ENCODE measurements around the gene CAMK2A.

DNA sequence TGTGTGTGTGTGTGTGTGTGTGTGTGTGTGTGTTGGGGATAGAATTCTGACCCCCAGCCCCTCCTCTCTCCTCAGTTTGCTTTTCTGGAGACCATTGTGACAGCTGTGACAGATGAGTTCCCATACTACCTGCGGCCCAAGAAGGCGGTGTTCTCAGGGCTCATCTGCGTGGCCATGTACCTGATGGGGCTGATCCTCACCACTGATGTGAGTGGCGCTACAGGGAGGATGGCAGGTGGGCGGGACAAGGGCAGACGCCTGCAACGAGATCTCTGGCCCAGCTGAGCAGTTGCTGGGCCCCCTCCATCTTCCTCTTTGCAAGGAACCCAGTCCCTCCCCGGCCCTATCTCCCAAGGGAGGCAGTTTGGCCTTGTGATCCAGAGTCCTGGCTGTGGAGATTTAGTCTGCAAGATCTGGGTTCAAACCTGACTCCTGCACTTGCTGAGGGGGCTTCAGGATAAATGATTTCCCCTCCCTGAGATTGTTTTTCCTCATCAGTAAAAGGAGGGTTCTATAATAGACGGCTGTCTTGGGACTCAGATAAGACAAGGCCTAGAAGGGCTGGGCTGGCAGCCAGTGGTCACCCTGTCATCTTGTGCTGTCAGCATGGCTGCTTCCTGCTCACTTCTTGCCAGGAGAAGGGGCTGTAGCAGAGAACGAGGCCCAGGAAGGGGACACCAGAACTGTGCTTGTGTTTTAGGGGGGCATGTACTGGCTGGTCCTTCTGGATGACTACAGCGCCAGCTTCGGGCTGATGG is 85.6 kb downstream of the CAMK2A start:
- TF ChIP-seq, protein P1, sequence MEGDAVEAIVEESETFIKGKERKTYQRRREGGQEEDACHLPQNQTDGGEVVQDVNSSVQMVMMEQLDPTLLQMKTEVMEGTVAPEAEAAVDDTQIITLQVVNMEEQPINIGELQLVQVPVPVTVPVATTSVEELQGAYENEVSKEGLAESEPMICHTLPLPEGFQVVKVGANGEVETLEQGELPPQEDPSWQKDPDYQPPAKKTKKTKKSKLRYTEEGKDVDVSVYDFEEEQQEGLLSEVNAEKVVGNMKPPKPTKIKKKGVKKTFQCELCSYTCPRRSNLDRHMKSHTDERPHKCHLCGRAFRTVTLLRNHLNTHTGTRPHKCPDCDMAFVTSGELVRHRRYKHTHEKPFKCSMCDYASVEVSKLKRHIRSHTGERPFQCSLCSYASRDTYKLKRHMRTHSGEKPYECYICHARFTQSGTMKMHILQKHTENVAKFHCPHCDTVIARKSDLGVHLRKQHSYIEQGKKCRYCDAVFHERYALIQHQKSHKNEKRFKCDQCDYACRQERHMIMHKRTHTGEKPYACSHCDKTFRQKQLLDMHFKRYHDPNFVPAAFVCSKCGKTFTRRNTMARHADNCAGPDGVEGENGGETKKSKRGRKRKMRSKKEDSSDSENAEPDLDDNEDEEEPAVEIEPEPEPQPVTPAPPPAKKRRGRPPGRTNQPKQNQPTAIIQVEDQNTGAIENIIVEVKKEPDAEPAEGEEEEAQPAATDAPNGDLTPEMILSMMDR (IDR thresholded peaks at IDR 0.05) = no peak
- TF ChIP-seq POLR2A (IDR thresholded peaks at IDR 0.05) (no peak), EP300 (IDR thresholded peaks at IDR 0.05) (no peak), POLR2AphosphoS5 (IDR thresholded peaks at IDR 0.05) (no peak)

All from gastroesophageal sphincter (tissue), 3 donors.